Measurements from ENCODE around the gene NR4A1.

GRCh38 chr12:52050116-52050757, 1.0 kb upstream of the NR4A1 start:
- no peak for TF ChIP-seq POLR2A (IDR thresholded peaks at IDR 0.05; ENCODE audit: low read depth)
- TF ChIP-seq CTCF (IDR thresholded peaks at IDR 0.05), result no peak
- no peak for TF ChIP-seq POLR2AphosphoS5 (IDR thresholded peaks at IDR 0.05)
